WERI-Rb-1 (cell line): Measurements from ENCODE around the gene BCAP29.

Experiments
- DNase-seq: peaks from one replicate; pipeline ENCODE4 v3.0.0-alpha.2; 2020
- H3K27ac ChIP-seq: fragments of 250-450 bp; sonication (Bioruptor Pico); 2 replicates; pipeline ENCODE4 v1.5.1; 2020; ENCODE audit warnings: mild to moderate bottlenecking, moderate library complexity
- H3K27me3 ChIP-seq: fragments of 250-450 bp; sonication (Bioruptor Pico); 2 replicates; pipeline ENCODE4 v1.5.1; 2021; ENCODE audit warnings: mild to moderate bottlenecking, low read depth, moderate library complexity; ENCODE audit not compliant: insufficient read depth, severe bottlenecking
- H3K36me3 ChIP-seq: fragments of 250-450 bp; sonication (Bioruptor Pico); 2 replicates; pipeline ENCODE4 v1.5.1; 2020; ENCODE audit warnings: mild to moderate bottlenecking, moderate library complexity
- H3K4me3 ChIP-seq: 2 replicates; pipeline ENCODE4 v1.5.1; 2011; ENCODE audit warnings: low read depth, mild to moderate bottlenecking, control low read depth, low read length
- H3K9me3 ChIP-seq: fragments of 250-450 bp; sonication (Bioruptor Pico); 2 replicates; pipeline ENCODE4 v1.5.1; 2021; ENCODE audit warnings: mild to moderate bottlenecking, moderate library complexity; ENCODE audit not compliant: severe bottlenecking
- CTCF ChIP-seq: IDR thresholded peaks from 2 replicates; pipeline ENCODE4 v1.5.1; 2011; ENCODE audit warnings: low read depth, mild to moderate bottlenecking, control low read depth, inconsistent platforms, low read length

Gene BCAP29

GRCh38 chr7:107596881-107597581 lies 17.0 kb downstream of the BCAP29 start:
- Histone ChIP-seq H3K4me3 (no peak overlapping the region), H3K9me3 (no peaks in the 10 kb centered on the region), H3K27ac (no peak overlapping the region), H3K27me3 (no peaks in the 10 kb centered on the region), H3K36me3 (peaks cover 48% of the 10 kb centered on the region)
- no peak for TF ChIP-seq CTCF
- no peak for DNase-seq

GRCh38 chr7:107597582-107597916 lies 17.5 kb downstream of the BCAP29 start:
- no peaks in the 10 kb centered on the region for H3K27me3 ChIP-seq
- no peak for TF ChIP-seq CTCF
- H3K36me3 ChIP-seq, result peaks cover 51% of the 10 kb centered on the region
- DNase-seq, result no peak
- H3K27ac ChIP-seq, result no peak overlapping the region
- no peaks in the 10 kb centered on the region for H3K9me3 ChIP-seq
- H3K4me3 ChIP-seq, result no peak overlapping the region

GRCh38 chr7:107597953-107598352 lies 17.9 kb downstream of the BCAP29 start:
- Histone ChIP-seq H3K36me3 (peaks cover 51% of the 10 kb centered on the region), H3K27ac (no peak overlapping the region), H3K4me3 (no peak overlapping the region), H3K9me3 (no peaks in the 10 kb centered on the region), H3K27me3 (no peaks in the 10 kb centered on the region)
- DNase-seq, result no peak
- TF ChIP-seq CTCF, result no peak

- H3K27ac ChIP-seq, result no peak overlapping the region
- TF ChIP-seq CTCF, result no peak
- peaks cover 48% of the 10 kb centered on the region for H3K36me3 ChIP-seq
- H3K9me3 ChIP-seq, result no peaks in the 10 kb centered on the region
- DNase-seq, result no peak
- no peak overlapping the region for H3K4me3 ChIP-seq
- H3K27me3 ChIP-seq, result no peaks in the 10 kb centered on the region
Observed at GRCh38 chr7:107599262-107599661, 19.2 kb downstream of the BCAP29 start.

- no peaks in the 10 kb centered on the region for H3K9me3 ChIP-seq
- H3K36me3 ChIP-seq, result peaks cover 38% of the 10 kb centered on the region
- TF ChIP-seq CTCF, result no peak
- H3K27me3 ChIP-seq, result no peaks in the 10 kb centered on the region
- DNase-seq, result no peak
- H3K4me3 ChIP-seq, result no peak overlapping the region
- no peak overlapping the region for H3K27ac ChIP-seq
Observed at GRCh38 chr7:107600816-107601215, 20.8 kb downstream of the BCAP29 start.

- H3K9me3 ChIP-seq, result no peaks in the 10 kb centered on the region
- H3K27ac ChIP-seq, result no peak overlapping the region
- H3K4me3 ChIP-seq, result no peak overlapping the region
- no peak for DNase-seq
- peaks cover 17% of the 10 kb centered on the region for H3K36me3 ChIP-seq
- H3K27me3 ChIP-seq, result no peaks in the 10 kb centered on the region
- no peak for TF ChIP-seq CTCF
Observed at GRCh38 chr7:107605218-107605815, 25.3 kb downstream of the BCAP29 start.
